H9 (cell line): ENCODE data around the gene KRT78. TPM values are rescaled to one million over a fixed set of nuclear protein-coding genes. Genes with fewer than 3 reads are reported as not detected.

Experiments used
- DNase-seq: peaks from one replicate; pipeline ENCODE4 v3.0.0-alpha.2; 2017
- H2AFZ ChIP-seq: one replicate; pipeline ENCODE4 v1.6.1; 2013; ENCODE audit warnings: mild to moderate bottlenecking, low read length, control low read depth, moderate library complexity
- H2AK5ac ChIP-seq: 2 replicates; pipeline ENCODE4 v1.6.1; 2013; ENCODE audit warnings: low read length, control low read depth, mixed read lengths; ENCODE audit not compliant: insufficient read length
- H2BK120ac ChIP-seq: one replicate; pipeline ENCODE4 v1.6.1; 2013; ENCODE audit warnings: low read depth, mild to moderate bottlenecking, low read length, control low read depth, inconsistent platforms; ENCODE audit not compliant: poor library complexity, severe bottlenecking
- H2BK12ac ChIP-seq: 2 replicates; pipeline ENCODE4 v1.6.1; 2013; ENCODE audit warnings: low read length, control low read depth, mixed read lengths, low read depth; ENCODE audit not compliant: insufficient read length
- H2BK15ac ChIP-seq: 2 replicates; pipeline ENCODE4 v1.6.1; 2013; ENCODE audit warnings: low read depth, low read length, control low read depth
- H2BK20ac ChIP-seq: one replicate; pipeline ENCODE4 v1.6.1; 2013; ENCODE audit warnings: low read depth, mild to moderate bottlenecking, low read length, control low read depth, inconsistent platforms; ENCODE audit not compliant: poor library complexity, severe bottlenecking
- H2BK5ac ChIP-seq: 2 replicates; pipeline ENCODE4 v1.6.1; 2013; ENCODE audit warnings: low read length, control low read depth, mixed read lengths; ENCODE audit not compliant: insufficient read length
- H3K14ac ChIP-seq: 2 replicates; pipeline ENCODE4 v1.6.1; 2013; ENCODE audit warnings: low read length, control low read depth; ENCODE audit not compliant: insufficient read depth
- H3K18ac ChIP-seq: 2 replicates; pipeline ENCODE4 v1.6.1; 2013; ENCODE audit warnings: low read depth, mild to moderate bottlenecking, mixed read lengths, low read length, control low read depth; ENCODE audit not compliant: insufficient read length
- H3K23ac ChIP-seq: 2 replicates; pipeline ENCODE4 v1.6.1; 2013; ENCODE audit warnings: low read length, control low read depth, mixed read lengths, low read depth; ENCODE audit not compliant: insufficient read length
- H3K23me2 ChIP-seq: 2 replicates; pipeline ENCODE4 v1.6.1; 2013; ENCODE audit warnings: low read depth, mild to moderate bottlenecking, mixed read lengths, low read length, control low read depth; ENCODE audit not compliant: insufficient read length, poor library complexity, severe bottlenecking
- H3K27ac ChIP-seq: 2 replicates; pipeline ENCODE4 v1.5.1; 2013; ENCODE audit warnings: low read length, control low read depth, mixed read lengths, low read depth; ENCODE audit not compliant: insufficient read length
- H3K27me3 ChIP-seq: 2 replicates; pipeline ENCODE4 v1.6.1; 2013; ENCODE audit warnings: low read length, control low read depth, inconsistent platforms; ENCODE audit not compliant: insufficient read depth
- H3K4ac ChIP-seq: 2 replicates; pipeline ENCODE4 v1.6.1; 2013; ENCODE audit warnings: low read depth, mild to moderate bottlenecking, control low read depth, inconsistent platforms, low read length, moderate library complexity
- H3K4me1 ChIP-seq: 2 replicates; pipeline ENCODE4 v1.6.1; 2013; ENCODE audit warnings: low read length, control low read depth, inconsistent platforms; ENCODE audit not compliant: insufficient read depth
- H3K4me2 ChIP-seq: 2 replicates; pipeline ENCODE4 v1.6.1; 2013; ENCODE audit warnings: low read length, control low read depth, mixed read lengths; ENCODE audit not compliant: insufficient read length, insufficient read depth
- H3K56ac ChIP-seq: 2 replicates; pipeline ENCODE4 v1.6.1; 2013; ENCODE audit warnings: low read depth, mild to moderate bottlenecking, mixed read lengths, low read length, control low read depth; ENCODE audit not compliant: insufficient read length
- H3K79me1 ChIP-seq: 2 replicates; pipeline ENCODE4 v1.6.1; 2013; ENCODE audit warnings: low read depth, mild to moderate bottlenecking, moderate library complexity, low read length, control low read depth, inconsistent platforms; ENCODE audit not compliant: insufficient read depth, poor library complexity, severe bottlenecking
- H3K79me2 ChIP-seq: 2 replicates; pipeline ENCODE4 v1.6.1; 2013; ENCODE audit warnings: low read length, control low read depth, inconsistent platforms; ENCODE audit not compliant: insufficient read depth
- H3K9ac ChIP-seq: 2 replicates; pipeline ENCODE4 v1.6.1; 2013; ENCODE audit warnings: low read length, control low read depth, mixed read lengths; ENCODE audit not compliant: insufficient read length; ENCODE audit errors: extremely low read depth
- H3K9me3 ChIP-seq: one replicate; pipeline ENCODE4 v1.6.1; 2013; ENCODE audit warnings: low read depth, low read length, inconsistent platforms; ENCODE audit not compliant: control insufficient read depth
- H3T11ph ChIP-seq: one replicate; pipeline ENCODE4 v1.6.1; 2013; ENCODE audit warnings: mild to moderate bottlenecking, low read length, control low read depth, inconsistent platforms
- H4K20me1 ChIP-seq: one replicate; pipeline ENCODE4 v1.6.1; 2013; ENCODE audit not compliant: control insufficient read depth, insufficient read length, insufficient read depth
- H4K5ac ChIP-seq: 2 replicates; pipeline ENCODE4 v1.6.1; 2013; ENCODE audit warnings: low read depth, mild to moderate bottlenecking, mixed read lengths, low read length, control low read depth; ENCODE audit not compliant: insufficient read length
- H4K8ac ChIP-seq: replicated peaks from 2 replicates; pipeline ENCODE4 v1.6.1; 2013; ENCODE audit warnings: low read length, control low read depth, mixed read lengths, low read depth; ENCODE audit not compliant: insufficient read length
- H4K91ac ChIP-seq: 2 replicates; pipeline ENCODE4 v1.6.1; 2013; ENCODE audit warnings: low read depth, mild to moderate bottlenecking, moderate library complexity, mixed read lengths, low read length, control low read depth; ENCODE audit not compliant: insufficient read length
- H3K27ac Mint-ChIP-seq, 3 experiments: 2 replicates in 2 of 3; 3 replicates in 1 of 3; pipeline ENCODE4 v1.8.0; 2020 to 2021; ENCODE audit warnings: mixed read lengths in 3 of 3, mild to moderate bottlenecking in 1 of 3, moderate library complexity in 1 of 3
- H3K27me3 Mint-ChIP-seq: 2 replicates; pipeline ENCODE4 v1.8.0; 2021; ENCODE audit warnings: low read depth, mild to moderate bottlenecking, moderate library complexity, mixed read lengths
- H3K36me3 Mint-ChIP-seq, 3 experiments: 2 replicates in 2 of 3; 3 replicates in 1 of 3; pipeline ENCODE4 v1.8.0; 2020 to 2021; ENCODE audit warnings: low read depth in 3 of 3, mixed read lengths in 3 of 3; ENCODE audit not compliant: insufficient read depth in 1 of 3
- H3K4me1 Mint-ChIP-seq, 2 experiments: 2 replicates each; pipeline ENCODE4 v1.8.0; 2020; ENCODE audit warnings: mixed read lengths in 2 of 2
- H3K4me3 Mint-ChIP-seq, 2 experiments: 2 replicates in 1 of 2; 3 replicates in 1 of 2; pipeline ENCODE4 v1.8.0; 2020 to 2021; ENCODE audit warnings: mild to moderate bottlenecking in 2 of 2, mixed read lengths in 2 of 2, moderate library complexity in 1 of 2
- H3K9me3 Mint-ChIP-seq, 2 experiments: 2 replicates in 1 of 2; 3 replicates in 1 of 2; pipeline ENCODE4 v1.8.0; 2020; ENCODE audit warnings: mild to moderate bottlenecking in 2 of 2, mixed read lengths in 2 of 2, moderate library complexity in 1 of 2
- CTCF ChIP-seq: fragments of 200-600 bp; sonication (generic); conservative IDR thresholded peaks from 3 replicates; pipeline ENCODE4 v1.8.0; 2021; ENCODE audit warnings: antibody characterized with exemption, mild to moderate bottlenecking
- WGBS: extraction: QIAGEN DNeasy Blood & Tissue Kit; methylation state at CpG from one replicate; pipeline ENCODE4 v1.1.7; 2013; ENCODE audit warnings: missing lambda C conversion rate, low lambda C conversion rate, mixed read lengths; ENCODE audit not compliant: insufficient read length; ENCODE audit errors: extremely low coverage; 5-methylcytosine and 5-hydroxymethylcytosine counted together
- total RNA-seq: library from RNA; stranded (reverse); gene quantifications from 2 replicates; pipeline ENCODE4 v1.2.1, GENCODE V29; 2021

The KRT78 gene
- total RNA-seq, 1 experiment from 2014 or later, result not detected

- Histone ChIP-seq H3K27me3 (no peaks in the 10 kb centered on the region), H3K79me1 (no peaks in the 10 kb centered on the region), H4K20me1 (no peaks in the 10 kb centered on the region), H3K9me3 (no peaks in the 10 kb centered on the region), H3K27ac (no peak overlapping the region), H3K4me1 (no peaks in the 10 kb centered on the region), H2BK12ac (no peak overlapping the region), H3K4ac (no peak overlapping the region), H3T11ph (no peak overlapping the region), H4K91ac (no peak overlapping the region), H3K79me2 (no peaks in the 10 kb centered on the region), H3K23me2 (no peaks in the 10 kb centered on the region), H2AFZ (no peak overlapping the region), H2BK120ac (no peak overlapping the region), H2BK15ac (no peak overlapping the region), H4K5ac (no peak overlapping the region), H3K23ac (no peak overlapping the region), H2BK20ac (no peak overlapping the region), H2AK5ac (no peak overlapping the region), H4K8ac (no peak overlapping the region), H3K18ac (no peak overlapping the region), H3K4me2 (no peak overlapping the region), H3K56ac (no peak overlapping the region), H2BK5ac (no peak overlapping the region), H3K14ac (no peak overlapping the region), H3K9ac (no peak overlapping the region)
- H3K4me1 Mint-ChIP-seq, result peaks cover 2 to 13% of the 10 kb centered on the region in 2 experiments
- H3K27me3 Mint-ChIP-seq, result peaks cover 17% of the 10 kb centered on the region
- no CpG with 5 or more reads among the region's 5 CpGs for WGBS
- DNase-seq, result no peak
- no peak for TF ChIP-seq CTCF
- no peak overlapping the region for H3K4me3 Mint-ChIP-seq
- H3K27ac Mint-ChIP-seq, result no peak overlapping the region
- no peaks in the 10 kb centered on the region for H3K36me3 Mint-ChIP-seq
- H3K9me3 Mint-ChIP-seq, result no peaks in the 10 kb centered on the region
Observed at GRCh38 chr12:52867152-52867551, 18.4 kb upstream of the KRT78 start.
